LNCAP (cell line): ENCODE measurements around the gene SLC25A26.

Experiments
- CTCF ChIP-seq: fragments of 450-650 bp; IDR thresholded peaks from 2 replicates; pipeline ENCODE4 v1.5.1; 2017; ENCODE audit warnings: mild to moderate bottlenecking

The SLC25A26 gene

GRCh38 chr3:66361356-66361755 is 140.6 kb downstream of the SLC25A26 start:
- no peak for TF ChIP-seq CTCF

- no peak for TF ChIP-seq CTCF
These were observed 141.7 kb downstream of the SLC25A26 start for GRCh38 chr3:66362541-66362941.

DNA sequence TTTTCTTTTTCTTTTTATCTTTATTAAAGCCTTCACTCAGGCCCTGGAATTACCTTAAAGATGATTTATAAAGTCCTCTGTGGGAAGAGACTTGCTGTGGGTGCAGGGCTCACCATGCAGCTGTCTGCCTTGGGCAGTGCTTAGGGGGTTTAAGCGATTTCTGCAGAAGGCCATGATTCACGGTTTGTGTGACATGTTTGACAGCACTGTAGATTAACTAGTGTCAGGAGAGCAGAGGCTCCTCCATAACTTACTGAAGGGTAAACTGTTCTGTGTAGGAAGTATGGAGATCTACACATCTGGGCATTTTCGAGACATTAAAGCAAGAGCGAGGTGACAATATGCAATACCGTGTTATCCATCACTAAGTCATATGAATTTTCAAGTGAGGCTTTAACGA is 142.3 kb downstream of the SLC25A26 start:
- no peak for TF ChIP-seq CTCF

DNA sequence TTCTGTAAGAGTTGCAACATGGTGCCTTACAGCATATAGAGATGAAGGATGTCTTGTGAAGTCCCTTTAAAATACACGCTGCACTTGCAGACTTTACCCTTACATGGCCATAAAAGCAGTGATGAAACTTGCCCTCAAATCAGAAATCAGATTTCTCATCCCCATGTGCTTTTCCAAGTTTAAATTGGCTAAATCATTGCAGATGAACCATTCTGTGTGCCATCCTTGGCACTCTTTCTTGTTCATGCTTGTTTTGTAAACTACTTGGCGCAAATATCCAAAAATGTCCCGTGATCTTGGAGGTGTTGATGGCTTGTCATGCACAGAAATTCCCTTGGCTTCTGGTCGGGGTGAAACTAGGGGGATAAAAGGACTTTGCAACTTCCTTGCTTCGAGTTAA is 144.3 kb downstream of the SLC25A26 start:
- TF ChIP-seq CTCF: no peak

DNA sequence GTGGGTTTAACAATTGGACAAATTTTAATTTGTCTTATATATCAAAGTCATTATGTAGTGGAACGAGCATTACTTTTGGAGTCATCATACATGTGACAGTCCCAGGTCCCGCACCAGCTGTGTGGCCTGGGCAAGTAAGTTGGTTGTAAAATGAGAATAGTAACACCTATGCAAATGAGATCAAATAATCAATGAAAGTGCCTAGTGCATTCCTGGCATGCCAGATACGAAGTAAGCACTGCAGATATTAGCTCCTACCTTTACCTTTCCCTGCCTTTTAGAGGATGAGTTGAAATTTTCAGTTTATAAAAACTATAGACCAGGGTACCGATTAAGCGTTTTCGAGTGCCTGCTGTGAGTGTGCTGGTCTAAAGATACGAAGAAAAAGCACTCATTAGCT is 145.9 kb downstream of the SLC25A26 start:
- no peak for TF ChIP-seq CTCF

GRCh38 chr3:66367979-66368378 is 147.2 kb downstream of the SLC25A26 start:
- no peak for TF ChIP-seq CTCF

DNA sequence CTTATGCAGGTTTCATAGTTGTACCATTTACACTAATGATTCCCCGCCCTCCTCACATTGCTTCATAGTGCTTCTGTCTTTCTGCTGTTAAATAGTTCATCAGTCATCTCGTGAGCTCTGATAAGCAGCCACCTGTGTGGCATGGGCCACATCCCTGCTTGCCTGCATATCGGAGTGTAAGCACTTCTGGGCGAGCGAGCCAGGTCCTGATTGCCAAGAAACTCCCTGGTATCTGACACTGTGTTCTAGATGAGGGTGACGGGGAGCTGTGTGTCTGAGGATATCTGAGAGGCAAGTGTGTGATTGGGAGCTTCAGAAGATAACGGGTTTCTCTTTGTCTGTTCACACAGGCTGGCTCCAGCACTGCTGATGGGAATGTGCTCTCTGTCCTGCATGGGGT is 149.4 kb downstream of the SLC25A26 start:
- no peak for TF ChIP-seq CTCF

DNA sequence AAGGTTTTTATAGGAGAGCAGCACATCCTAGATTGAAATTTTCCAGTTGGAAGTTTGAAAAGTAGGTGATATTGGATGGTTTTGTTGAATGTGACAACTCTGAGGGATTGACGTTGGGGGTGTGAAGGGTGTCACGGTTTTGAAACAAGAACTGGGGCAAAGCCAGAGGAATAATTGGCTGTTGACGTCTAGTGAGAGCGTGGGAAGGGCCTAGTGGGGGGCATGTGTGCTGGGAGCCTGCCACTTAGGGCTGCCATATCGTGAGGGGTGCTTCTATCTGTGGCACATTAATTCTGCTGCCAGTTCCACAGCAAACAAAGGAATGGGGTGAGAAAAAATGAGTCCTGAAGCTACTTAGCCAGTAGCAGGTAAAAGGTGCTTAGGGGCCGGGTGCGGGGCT is 150.6 kb downstream of the SLC25A26 start:
- no peak for TF ChIP-seq CTCF
